ENCODE measurements around the gene SEPTIN2.
A peak's percentile ranks its signal among the peaks of the same experiment; 100 is the strongest.

The SEPTIN2 gene

DNA sequence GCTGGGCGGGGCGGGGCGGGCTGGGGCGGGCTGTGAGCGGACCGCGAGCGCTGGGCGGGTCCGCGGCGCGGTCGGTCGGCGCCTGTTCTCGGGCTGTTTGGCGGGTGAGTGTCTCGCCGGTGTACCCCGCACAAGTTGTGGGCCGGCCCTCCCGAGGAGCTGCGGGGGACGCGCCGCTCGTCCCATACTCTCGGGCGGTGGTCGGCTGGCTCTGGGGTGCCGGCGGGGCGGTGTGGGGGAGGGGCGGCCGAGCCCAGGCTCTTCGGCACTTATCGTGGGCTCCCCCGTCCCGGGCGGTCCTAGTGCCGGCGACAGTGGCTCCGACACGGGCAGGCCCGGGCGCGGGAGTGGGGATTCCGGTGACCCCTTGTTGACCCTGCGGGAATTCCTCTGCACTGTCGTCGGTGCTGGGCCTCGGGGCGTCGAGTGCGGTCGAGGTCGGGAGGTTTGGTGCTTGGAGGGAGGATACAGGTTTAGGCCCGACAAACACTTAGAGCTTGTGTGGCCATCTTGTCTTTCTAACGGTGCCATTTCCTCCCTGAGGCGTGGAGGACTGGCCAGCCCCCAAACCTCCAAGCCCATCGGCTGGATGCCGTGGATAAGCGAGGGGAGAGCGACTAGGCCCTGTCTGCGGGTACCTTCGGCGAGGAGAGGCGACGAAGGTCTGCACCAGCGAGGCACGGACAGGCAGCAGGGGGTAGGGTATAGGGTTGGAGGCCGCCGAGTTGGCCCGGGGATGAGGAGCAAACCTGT, at the start of gene SEPTIN2:
SEPTIN2 (plus strand) TSS at position 47 of the 753 bp plus-strand sequence. CDS start 8,308 bp downstream, outside the sequence.
- peak; percentile 94 for DNase-seq

DNA sequence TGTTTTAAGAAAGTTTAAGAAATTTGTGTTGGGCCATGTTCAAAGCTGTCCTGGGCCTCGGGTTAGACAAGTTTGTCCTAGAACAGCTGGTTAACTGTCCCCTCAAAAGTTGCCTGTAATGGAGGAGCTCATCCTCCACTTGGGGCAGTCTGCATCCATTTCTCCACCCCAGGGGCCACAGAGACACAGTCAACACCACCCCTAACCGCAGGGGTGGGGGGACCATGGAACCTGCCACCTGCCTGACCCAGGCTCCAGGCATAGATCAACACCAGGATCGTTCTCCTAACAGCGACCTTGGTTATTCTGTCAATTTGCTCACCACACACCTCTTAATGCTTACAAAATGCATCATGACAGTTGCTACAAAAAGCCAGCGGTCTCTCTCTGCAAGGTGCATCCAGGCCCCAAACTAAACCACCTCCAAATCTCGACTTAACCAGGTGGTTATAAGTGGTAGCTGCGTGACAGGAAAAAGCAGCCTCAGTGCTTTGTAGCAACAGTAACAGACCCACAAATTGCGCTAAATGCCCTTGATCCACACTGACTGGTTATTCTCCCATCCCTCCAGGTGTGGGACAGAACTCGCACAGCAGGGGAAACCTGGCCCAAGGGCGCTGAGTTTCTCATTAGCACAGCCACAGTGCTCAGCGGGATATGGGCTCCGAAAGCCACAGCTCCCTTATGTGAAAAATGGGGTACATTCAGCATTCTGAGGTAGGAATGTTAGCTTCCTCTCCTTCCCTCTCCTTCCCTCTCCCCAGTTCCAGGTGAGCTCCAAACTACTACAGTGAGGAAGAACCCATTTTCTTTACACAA, 48.3 kb upstream of the SEPTIN2 start:
- DNase-seq, result peak; percentile 45

DNA sequence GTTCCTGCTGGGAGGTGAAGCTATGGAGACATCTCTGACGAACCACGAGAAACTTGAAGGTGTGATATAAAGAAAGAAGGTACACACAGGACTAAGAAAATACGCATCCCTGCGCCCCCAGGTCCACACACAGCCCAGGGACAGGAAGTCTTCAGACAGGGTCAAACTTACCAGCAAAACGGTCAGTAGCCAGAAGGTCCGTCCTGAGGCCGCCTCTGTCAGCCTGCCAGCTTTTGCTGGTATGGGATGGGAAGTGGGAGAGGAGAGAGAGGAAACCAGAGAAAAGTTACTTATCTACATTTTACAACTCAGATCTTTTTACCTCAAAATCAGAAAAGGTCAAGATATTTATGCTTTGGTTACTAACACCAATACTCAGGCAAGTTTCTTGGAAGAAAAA, 47.4 kb upstream of the SEPTIN2 start:
- DNase-seq, result peak; percentile 35

DNA sequence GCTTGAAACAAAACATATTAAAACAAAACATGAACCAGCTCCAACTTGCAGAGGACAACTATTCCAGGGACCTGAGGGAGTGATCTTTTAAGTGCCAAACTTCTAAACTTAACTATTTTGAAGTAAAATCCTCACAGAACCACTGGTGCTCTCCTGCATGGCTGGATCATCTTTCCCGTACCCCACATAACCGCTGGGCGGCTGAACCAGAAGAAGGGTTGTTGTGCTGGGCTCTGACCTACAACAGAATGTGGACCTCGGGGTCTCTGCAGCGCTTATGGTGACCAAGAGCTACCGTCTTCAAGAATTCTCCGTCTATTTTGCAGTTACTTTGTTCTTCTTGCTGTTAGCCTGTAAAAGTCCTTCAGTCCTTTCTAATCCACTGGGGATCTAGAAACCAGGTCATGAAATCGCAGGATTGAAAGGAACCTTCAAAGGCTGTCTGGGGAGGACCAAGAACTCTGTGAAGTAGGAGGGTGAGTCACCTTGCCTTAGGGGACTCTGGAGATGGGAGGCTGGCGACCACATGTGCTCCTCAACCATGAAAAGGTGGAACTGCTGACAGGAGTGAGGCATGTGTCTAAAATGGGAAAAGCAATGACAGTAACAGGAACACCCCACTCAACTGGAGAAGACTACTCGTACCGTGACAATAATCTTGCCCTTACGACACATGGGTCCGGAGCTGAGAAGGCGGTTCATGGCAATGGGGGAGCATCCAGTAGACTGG, 46.8 kb upstream of the SEPTIN2 start:
- peak; percentile 11 for DNase-seq

DNA sequence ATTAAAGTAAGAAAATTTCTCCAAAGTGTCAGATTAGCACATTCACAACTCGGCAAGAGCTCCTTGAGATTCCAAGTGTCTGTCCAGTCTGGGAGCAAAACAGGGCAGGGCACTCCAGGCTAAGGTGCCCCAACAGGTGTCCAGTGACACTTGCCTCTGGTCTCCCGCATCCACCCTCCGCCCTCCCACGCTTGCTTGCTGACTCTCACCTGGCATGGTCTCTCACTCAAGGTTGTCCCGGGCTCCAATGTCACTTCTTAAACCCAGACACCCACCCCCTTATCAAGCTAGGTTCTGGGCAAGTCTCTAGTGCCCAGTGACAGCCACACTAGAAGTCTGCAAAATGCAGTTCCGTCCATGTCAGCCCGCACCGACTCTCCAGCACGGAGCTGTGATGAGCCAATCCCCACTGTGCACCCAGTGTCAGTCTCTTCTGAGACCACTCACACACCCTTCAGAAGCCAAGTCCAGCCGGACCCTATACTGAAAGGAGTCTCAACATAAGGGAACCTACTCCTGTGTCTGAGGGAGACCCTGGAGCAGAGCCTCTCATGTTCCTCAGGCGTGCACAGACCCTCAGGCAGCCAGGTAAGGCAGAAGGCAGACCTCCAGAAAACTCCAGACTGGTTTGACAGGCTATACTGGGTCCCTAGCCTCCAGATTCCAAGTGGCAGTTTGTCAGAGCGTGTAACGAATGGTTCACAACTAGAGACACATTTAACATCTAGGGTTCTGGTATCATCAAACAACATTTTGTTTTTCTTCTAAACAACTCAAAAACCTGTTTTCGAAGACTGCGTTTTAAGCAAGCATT, 45.8 kb upstream of the SEPTIN2 start:
- DNase-seq, result no peak

DNA sequence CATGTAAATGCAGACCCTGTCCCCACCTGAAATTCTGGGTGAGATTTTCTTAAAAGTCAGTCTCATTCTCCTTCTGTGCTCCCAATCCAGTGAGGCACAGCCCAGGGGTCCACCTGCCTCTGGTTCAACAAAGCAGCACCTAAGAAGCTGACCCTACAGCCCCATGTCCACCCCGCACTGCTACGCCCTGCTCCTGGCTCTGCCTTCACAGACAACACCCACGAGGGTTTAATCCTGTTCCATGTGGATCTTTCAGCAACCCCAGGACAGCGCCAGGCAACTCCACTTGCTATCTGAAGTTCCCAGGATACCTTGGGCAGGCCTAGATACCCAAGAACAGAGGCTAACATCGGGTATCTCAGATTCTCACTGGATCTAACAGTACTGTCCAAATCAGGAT, 45.2 kb upstream of the SEPTIN2 start:
- DNase-seq, result no peak

DNA sequence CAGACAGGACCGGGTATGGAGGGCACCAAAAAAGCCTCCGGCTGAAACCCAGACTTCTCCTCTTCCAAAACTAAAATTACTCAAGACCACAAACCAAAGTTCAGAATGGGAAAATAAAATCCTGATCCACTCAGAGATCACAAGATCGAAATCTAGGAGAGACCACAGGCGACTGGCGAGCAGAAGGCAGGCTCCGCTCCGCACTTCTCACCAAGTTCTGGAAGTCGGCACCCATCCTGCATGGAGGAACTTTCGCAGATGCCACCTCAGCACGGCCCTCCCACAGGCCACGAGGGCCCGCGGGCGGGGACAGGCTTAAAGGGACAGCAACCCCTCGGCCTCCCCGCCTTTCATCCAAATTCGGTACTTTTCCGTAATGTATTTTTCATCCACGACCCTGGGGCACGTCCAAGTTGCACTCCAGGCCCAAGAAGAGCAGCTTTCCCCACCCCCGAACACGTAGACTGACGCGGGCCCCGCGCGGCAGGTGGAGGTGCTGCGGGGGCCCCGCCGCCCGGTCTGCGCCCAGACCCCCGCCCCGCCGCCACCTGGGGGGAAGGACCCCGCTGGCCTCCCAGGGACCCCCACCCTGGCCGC, 43.9 kb upstream of the SEPTIN2 start:
- peak; percentile 82 for DNase-seq

DNA sequence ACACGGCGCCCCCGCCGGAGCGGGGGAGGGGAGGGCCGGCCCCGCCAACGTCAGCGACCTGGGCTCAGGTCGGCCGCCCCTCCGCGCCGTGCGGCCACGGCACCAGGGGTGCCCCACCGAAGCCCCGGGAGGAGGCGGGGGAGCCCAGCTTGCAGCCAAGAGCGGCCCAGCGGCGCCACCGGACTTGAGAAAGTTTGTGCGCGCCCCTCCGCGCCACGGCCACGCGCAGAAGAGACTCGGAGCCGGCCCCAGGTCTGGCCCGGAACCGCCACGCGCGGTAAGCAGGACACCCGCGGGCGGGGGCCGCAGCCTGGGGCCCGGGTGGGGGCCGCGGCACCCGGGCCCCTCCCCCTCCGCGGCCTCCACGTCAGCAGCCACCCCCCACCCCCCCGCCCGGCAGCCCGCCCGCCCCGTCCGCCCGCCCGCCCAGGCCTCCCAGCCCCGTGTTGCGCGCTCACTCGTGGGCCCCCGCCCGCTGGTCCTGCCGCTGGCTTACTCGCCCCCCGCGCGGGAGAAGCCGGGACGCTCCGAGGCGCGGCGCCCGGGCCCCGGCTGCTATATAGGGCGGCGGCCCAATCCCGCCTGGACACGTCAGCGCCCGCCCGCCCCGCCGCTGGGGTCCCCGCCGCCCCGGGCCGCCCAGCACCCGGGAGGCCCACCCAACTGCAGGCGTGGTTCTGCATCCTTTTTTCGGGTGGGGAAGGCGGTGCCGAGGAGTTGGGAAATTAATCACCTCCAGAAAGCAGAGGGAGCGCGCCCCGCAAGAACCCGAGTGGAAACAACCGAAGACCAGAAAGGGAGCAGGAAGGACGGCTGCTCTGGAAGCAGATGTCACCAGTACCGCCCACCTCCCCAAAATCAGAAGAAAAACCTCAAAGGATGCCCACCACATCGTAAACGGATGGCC, 43.2 kb upstream of the SEPTIN2 start:
- DNase-seq, result peak; percentile 82

DNA sequence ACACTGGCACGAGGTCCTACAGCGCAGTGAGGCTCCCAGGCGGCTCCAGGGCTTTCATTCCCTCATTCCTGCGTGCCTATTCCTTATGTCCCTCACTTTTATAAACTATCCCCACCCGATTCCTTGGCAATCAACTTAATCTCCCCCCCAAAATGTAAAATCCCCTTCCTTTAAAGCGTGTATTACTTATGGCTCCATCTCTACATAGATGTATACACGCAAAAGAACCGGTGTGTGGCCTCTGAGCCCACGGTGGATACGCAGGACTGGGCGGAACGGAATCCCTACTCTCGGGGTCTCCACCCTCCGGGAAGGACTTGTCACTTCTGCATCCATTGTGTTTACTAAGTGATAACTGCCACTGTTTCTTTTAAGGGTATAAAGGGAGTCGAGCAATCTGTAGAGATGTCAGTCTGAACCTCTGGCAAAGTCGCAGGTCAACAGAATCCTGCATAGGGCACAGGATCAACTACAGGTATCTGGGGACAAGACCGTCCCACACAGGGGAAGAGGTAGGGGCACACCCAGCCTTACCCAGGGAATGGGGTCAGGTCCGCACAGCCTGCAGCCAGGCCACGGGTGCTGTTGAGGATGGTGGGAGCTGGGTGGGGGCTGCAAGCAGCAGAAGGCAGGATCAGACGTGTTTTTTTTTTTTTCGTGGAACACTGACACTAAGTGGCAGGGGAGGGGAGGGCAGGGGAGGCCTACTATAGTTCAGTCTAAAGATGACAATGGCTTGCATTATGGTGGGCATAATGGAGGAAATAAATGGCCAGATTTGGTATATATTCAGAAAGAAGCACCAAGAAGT, 42.3 kb upstream of the SEPTIN2 start:
- DNase-seq, result peak; percentile 53

DNA sequence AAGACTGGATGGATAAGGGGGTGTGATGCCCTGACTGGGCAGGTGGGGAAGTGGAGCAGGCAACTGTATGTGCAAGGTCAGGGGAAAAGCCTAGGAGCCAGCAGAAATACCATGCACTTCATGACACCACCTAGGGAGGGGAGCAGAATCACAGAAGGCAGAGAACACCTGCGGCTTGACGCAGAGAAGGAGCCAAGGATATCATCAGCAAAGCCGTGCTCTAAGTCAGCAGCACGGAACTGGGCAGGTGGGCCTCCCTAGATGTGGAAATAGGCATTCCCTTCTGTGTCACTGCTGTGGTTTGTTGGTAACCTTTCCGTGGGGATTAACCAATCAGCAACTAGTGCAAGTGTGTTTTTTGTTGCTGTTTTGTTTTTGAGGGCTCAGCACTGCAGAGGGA, 41.6 kb upstream of the SEPTIN2 start:
- DNase-seq, result peak; percentile 47

DNA sequence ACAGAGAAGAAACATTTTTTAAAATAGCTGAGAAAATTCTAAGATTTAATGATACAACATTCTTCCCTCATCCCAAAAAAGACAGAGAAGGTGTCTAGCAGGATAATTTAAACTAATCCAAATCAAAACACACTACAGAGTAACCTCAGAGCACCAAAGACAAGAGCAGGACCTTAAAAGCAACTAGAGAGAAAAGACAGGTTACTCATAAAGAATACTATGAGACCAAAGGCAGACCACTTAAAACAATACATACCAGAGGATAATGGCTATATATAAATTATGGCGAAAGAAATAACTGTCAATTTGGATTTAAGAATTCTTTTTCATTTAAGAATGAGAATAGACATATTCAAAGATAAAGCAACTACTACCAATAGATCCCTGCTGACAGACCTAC, 40.2 kb upstream of the SEPTIN2 start:
- no peak for DNase-seq

DNA sequence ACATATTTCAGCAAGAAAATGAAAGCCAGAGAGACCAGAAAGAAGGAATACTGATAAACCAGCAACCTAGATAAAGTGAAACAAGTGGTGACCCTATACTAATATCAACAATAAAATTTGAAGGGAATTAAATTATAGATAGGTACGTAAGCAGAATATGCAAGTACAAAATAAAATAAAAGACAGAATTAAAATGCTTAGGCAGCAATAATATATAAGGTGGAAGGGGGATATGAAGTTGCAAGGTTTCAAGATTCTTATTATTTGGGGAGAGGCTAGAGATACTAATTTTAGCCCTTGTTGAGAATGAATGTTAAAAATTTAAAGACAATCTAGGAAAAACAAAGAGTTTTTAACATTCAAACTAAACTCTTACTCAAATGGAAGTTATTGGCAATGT, 39.8 kb upstream of the SEPTIN2 start:
- no peak for DNase-seq

DNA sequence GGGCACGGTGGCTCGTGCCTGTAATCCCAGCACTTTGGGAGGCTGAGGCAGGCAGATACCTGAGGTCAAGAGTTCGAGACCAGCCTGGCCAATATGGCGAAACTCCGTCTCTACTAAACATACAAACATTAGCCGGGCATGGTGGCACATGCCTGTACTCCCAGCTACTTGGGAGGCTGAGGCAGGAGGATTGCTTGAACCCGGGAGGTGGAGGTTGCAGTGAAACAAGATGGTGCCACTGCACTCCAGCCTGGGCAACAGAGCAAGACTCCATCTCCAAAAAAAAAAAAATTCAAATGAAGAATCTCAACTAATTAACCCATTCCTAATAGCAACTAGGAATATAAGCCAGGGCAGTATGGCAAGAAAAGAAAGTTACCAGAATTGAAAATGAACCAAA, 37.4 kb upstream of the SEPTIN2 start:
- DNase-seq, result peak; percentile 26

DNA sequence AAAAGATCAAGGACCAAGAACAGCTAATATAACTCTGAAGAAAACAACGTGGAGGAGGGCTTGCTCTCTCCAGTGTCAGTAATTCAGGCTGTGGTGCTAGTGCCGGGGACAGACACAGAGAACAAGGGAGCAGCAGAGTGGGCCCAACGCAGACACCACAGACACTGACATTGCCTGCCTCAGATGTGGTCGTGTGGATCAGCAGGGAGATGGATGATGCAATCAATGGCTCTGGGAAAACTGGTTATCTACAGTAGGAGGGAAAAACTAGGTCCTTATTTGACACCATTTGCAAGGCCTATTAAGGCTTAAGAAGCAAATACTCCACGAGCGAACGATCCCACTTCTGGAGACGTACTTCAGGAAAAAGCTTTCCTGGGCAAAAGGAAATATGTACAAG, 36.3 kb upstream of the SEPTIN2 start:
- no peak for DNase-seq

DNA sequence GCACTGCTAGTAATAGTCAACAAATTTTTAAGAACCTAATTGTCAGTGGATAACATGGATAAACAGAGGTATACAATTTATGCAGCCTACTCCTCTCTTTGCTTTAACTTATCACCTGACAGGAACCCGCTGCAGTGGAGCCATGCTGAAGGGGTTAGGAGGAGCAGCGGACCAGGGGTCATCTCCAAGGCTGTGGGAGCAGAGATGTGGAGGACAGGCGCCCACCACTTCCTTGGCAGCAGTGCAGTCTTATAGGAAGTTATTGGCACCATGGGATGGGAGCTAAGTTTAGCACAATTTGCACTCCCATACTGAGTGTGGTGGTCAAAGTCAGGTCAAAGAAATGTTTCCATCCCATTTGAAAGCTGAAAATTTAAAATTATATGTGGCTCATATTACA, 35.9 kb upstream of the SEPTIN2 start:
- DNase-seq, result no peak

DNA sequence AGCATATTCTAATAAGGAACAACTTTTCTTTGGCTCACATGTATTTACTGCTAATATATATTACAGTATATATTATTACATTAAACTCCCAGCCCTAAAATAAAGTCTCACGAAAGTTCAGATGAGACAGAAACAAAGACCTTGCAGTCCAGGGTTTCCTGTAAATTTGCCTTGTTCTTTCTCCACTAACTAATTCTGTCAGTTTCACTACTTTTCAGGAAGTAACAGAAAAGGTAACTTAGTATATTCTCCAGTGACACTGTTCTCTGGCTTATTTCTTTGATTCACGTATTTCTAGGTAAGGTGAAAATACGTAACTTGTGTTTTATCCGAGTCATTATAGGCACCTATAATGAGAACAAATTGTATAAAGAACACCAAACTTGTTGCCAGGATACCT, 35.4 kb upstream of the SEPTIN2 start:
- no peak for DNase-seq

DNA sequence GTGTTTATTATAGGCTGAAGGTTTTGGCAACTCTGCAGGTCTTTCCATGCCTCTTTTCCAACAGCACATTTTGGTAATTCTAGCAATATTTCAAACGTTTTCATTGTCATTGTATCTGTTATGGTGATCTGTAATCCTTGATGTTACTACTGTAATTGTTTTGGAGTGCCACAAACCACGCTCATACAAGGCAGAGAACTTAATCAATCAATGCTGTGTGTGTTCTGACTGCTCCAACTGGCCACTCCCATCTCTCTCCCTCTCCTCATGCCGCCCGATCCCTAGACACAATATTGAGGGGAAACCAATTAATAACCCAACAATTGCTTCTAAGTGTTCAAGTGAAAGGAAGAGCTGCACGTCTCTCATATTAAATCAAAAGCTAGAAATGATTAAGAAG, 33.2 kb upstream of the SEPTIN2 start:
- DNase-seq, result no peak

DNA sequence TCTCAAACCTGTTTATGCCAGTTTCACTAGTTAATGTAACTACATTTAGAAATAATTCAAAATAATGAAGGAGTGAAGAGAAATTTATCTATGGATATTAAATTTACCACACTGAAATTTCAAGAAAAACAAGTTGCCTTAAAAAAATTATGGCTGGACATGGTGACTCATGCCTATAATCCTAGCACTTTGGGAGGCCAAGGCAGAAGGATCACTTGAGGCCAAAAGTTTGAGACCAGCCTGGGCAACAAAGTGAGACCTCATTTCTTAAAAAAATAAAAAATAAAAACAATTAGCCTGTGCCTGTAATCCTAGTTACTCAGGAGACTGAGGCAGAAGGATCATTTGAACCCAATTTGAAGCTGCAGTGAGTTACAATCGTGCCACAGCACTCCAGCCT, 30.1 kb upstream of the SEPTIN2 start:
- DNase-seq, result no peak

DNA sequence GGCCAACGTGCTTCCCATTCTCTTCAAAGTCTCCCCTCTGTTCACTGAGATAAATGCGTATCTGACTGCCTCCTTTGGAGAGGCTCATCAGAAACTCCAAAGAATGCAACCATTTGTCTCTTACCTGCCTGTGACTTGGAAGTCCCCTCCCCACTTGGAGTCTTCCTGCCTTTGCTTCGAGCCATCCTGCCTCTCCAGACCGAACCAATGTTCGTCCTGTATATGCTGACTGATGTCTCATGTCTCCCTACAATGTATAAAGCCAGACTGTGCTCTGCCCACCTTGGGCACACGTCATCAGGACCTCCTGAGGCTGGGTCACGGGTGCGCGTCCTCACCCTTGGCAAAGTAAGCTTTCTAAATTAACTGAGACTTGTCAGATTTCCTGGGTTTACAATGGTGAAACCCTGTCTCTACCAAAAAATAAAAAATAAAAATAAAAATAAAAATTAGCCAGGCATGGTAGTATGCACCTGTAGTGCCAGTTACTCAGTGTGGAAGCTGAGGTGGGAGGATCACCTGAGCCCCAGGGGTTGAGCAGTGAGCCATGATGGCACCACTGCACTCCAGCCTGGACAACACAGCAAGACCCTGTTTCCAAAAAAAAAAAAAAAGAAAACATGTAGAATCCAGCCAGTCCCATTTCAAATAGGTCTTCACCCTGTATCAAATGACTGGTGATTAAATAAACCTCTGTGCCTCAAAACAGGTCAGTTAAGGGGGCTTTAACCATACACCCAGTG, 29.2 kb upstream of the SEPTIN2 start:
- no peak for DNase-seq
